NK-92 (cell line): Measurements from ENCODE around the gene RABL2A.
"Not testable (repeated sequence)": the region's sequence is repeated elsewhere in the genome, so short reads cannot be mapped to it uniquely, and the experiment has no call there.

Source experiments
- DNase-seq: peaks from one replicate; lab custom pipeline; 2025; ENCODE audit not compliant: unreplicated experiment; lab: John Stamatoyannopoulos, UW

Gene RABL2A

GRCh38 chr2:113606036-113606435 is 21.0 kb upstream of the RABL2A start:
- DNase-seq, result not testable (repeated sequence)

GRCh38 chr2:113609822-113610221 is 17.2 kb upstream of the RABL2A start:
- DNase-seq, result not testable (repeated sequence)

- DNase-seq, result not testable (repeated sequence)
Measured at GRCh38 chr2:113621002-113621401, 6.1 kb upstream of the RABL2A start.

- DNase-seq, result not testable (repeated sequence)
Measured at GRCh38 chr2:113625906-113626305, 1.2 kb upstream of the RABL2A start.

- DNase-seq, result not testable (repeated sequence)
Measured at GRCh38 chr2:113632849-113633345, 5.8 kb downstream of the RABL2A start.

GRCh38 chr2:113635358-113635757 is 8.3 kb downstream of the RABL2A start:
- not testable (repeated sequence) for DNase-seq

GRCh38 chr2:113636226-113636625 is 9.2 kb downstream of the RABL2A start:
- not testable (repeated sequence) for DNase-seq

GRCh38 chr2:113638084-113638483 is 11.0 kb downstream of the RABL2A start:
- DNase-seq, result not testable (repeated sequence)

GRCh38 chr2:113646217-113646616 is 19.2 kb downstream of the RABL2A start:
- not testable (repeated sequence) for DNase-seq

- not testable (repeated sequence) for DNase-seq
Measured at GRCh38 chr2:113650834-113651815, 24.1 kb downstream of the RABL2A start.

- DNase-seq, result not testable (repeated sequence)
Measured at GRCh38 chr2:113652599-113652998, 25.5 kb downstream of the RABL2A start.

GRCh38 chr2:113656031-113656624 is 29.1 kb downstream of the RABL2A start:
- DNase-seq, result not testable (repeated sequence)

GRCh38 chr2:113657735-113658134 is 30.7 kb downstream of the RABL2A start:
- not testable (repeated sequence) for DNase-seq

- not testable (repeated sequence) for DNase-seq
Measured at GRCh38 chr2:113663285-113664060, 36.4 kb downstream of the RABL2A start.

GRCh38 chr2:113664761-113665533 is 37.9 kb downstream of the RABL2A start:
- not testable (repeated sequence) for DNase-seq

- DNase-seq, result not testable (repeated sequence)
Measured at GRCh38 chr2:113669013-113669412, 41.9 kb downstream of the RABL2A start.

- DNase-seq, result no peak
Measured at GRCh38 chr2:113672326-113672932, 45.4 kb downstream of the RABL2A start.

GRCh38 chr2:113675875-113676274 is 48.8 kb downstream of the RABL2A start:
- no peak for DNase-seq

GRCh38 chr2:113676623-113677266 is 49.7 kb downstream of the RABL2A start:
- no peak for DNase-seq
